ENCODE results near the gene CYP1A1.

The CYP1A1 gene

GRCh38 chr15:74669627-74670026 is 55.7 kb downstream of the CYP1A1 start:
- Histone ChIP-seq H3K4me3 (ENCODE audit: low read length) (no peak overlapping the region), H3K36me3 (ENCODE audit: control insufficient read depth, insufficient read depth, low read length) (peaks cover 5% of the 10 kb centered on the region), H3K9ac (ENCODE audit: low read length) (no peak overlapping the region), H3K27me3 (ENCODE audit: control insufficient read depth, insufficient read depth, low read length) (no peaks in the 10 kb centered on the region), H3K27ac (ENCODE audit: low read depth, low read length) (no peak overlapping the region), H3K4me1 (ENCODE audit: control insufficient read depth, insufficient read depth, low read length) (no peaks in the 10 kb centered on the region)
